T-helper 1 cell treated with Interleukin-12 subunit alpha and Interleukin-12 subunit beta and Interleukin-4 antibody, amounts not matched to agents 30 μg/mL and 1 μg/mL, for 36 hours (primary cell): Measurements from ENCODE around the gene IL10RB.
A peak's percentile ranks its signal among the peaks of the same experiment; 100 is the strongest.
"Not testable (repeated sequence)": the region's sequence is repeated elsewhere in the genome, so short reads cannot be mapped to it uniquely, and the experiment has no call there.

Experiments used
- H3K27ac Mint-ChIP-seq: one replicate; pipeline ENCODE4 v1.8.0; 2021; ENCODE audit warnings: mild to moderate bottlenecking, mixed read lengths
- H3K27me3 Mint-ChIP-seq: one replicate; pipeline ENCODE4 v1.8.0; 2021; ENCODE audit warnings: low read depth, mixed read lengths
- H3K36me3 Mint-ChIP-seq: one replicate; pipeline ENCODE4 v1.8.0; 2021; ENCODE audit warnings: low read depth, mixed read lengths
- H3K4me1 Mint-ChIP-seq: one replicate; pipeline ENCODE4 v1.8.0; 2021; ENCODE audit warnings: low read depth, mixed read lengths
- H3K4me3 Mint-ChIP-seq: one replicate; pipeline ENCODE4 v1.8.0; 2021; ENCODE audit warnings: mild to moderate bottlenecking, moderate library complexity, mixed read lengths
- H3K9me3 Mint-ChIP-seq: one replicate; pipeline ENCODE4 v1.8.0; 2021; ENCODE audit warnings: mixed read lengths

Gene IL10RB

DNA sequence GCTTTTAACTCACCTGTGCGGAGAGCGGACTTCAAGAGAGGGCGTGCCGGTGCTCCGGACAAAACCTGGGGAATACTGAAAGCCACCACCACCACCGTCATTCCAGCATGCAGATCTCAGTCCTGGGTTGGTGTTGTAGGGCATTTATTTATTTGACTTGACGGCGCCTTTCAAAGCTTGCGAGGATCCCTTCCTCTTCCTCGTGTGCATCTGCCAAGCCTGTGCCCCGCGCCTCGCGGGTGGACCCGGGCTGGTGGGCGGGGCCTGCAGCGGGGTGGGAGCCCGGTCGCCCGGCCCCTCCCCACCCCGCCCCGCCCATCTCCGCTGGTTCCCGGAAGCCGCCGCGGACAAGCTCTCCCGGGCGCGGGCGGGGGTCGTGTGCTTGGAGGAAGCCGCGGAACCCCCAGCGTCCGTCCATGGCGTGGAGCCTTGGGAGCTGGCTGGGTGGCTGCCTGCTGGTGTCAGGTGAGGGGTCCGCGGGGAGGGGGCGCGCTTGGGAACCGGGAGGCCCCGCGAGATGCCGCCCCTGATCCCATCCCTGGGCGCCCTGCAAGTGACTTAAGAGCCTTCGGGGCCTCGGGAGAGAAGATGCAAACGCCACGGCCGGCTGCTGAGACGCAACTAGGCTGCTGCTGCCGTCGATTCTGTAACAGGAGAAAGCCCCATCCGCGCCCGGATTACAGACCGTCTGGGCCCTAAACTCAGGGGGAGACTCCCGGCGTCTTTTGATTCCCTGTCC is at the start of gene IL10RB:
IL10RB (plus strand) TSS at position 318 of the 739 bp plus-strand sequence; CDS start at position 417, 99 bp downstream.
- peaks cover 43% of the 10 kb centered on the region for H3K36me3 Mint-ChIP-seq

DNA sequence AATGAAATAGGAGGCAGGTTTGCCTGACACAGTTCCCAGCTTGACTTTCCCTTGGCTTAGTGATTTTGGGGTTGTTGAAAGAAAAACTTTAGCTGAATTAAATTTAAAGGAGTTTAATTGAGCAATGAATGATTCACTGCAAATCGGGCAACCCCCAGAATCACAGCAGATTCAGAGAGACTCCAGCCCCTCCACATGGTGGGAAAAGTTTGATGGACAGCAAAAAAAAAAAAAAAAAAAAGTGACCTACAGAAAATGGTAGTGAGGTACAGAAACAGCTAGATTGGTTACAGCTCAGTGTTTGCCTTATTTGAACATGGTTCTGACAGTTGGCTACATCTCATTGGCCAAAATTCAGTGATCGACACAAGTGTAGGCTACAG is 49.0 kb upstream of the IL10RB start:
- Mint-ChIP-seq H3K9me3 (peaks cover 21% of the 10 kb centered on the region), H3K27ac (no peak overlapping the region)

More for the DNA sequence above, at the start of gene IL10RB:
- Mint-ChIP-seq H3K9me3 (no peaks in the 10 kb centered on the region), H3K27me3 (no peaks in the 10 kb centered on the region), H3K4me3 (peak within 1 kb of the TSS; percentile 95), H3K4me1 (peaks cover 42% of the 10 kb centered on the region), H3K27ac (peak within 1 kb of the TSS; percentile 80)

DNA sequence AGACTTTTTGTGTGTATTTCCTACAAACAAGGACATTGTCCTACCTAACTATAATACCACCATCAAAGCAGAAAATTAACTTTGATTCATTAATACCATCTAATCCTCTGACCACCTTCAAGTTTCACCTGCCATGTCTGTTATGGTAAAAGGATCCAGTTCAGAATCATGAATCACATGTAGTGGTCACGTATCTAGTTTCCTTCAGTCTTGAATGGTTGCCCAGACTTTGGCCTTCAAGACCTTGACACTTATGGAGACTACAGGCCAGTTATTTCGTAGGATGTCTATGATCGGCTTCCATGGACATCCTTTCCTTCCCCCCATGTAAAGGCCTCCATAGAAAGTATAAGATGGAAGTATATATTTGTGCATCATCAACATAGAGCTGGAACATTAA is 46.9 kb upstream of the IL10RB start:
- H3K36me3 Mint-ChIP-seq: peaks cover 18% of the 10 kb centered on the region
- no peak overlapping the region for H3K27ac Mint-ChIP-seq
- H3K27me3 Mint-ChIP-seq: peaks cover 6% of the 10 kb centered on the region
- peaks cover 39% of the 10 kb centered on the region for H3K4me1 Mint-ChIP-seq
- peaks cover 18% of the 10 kb centered on the region for H3K9me3 Mint-ChIP-seq
- no peak overlapping the region for H3K4me3 Mint-ChIP-seq

More for the DNA sequence above, 49.0 kb upstream of the IL10RB start:
- H3K27me3 Mint-ChIP-seq: no peaks in the 10 kb centered on the region
- H3K4me1 Mint-ChIP-seq: peaks cover 58% of the 10 kb centered on the region
- peaks cover 26% of the 10 kb centered on the region for H3K36me3 Mint-ChIP-seq
- no peak overlapping the region for H3K4me3 Mint-ChIP-seq

DNA sequence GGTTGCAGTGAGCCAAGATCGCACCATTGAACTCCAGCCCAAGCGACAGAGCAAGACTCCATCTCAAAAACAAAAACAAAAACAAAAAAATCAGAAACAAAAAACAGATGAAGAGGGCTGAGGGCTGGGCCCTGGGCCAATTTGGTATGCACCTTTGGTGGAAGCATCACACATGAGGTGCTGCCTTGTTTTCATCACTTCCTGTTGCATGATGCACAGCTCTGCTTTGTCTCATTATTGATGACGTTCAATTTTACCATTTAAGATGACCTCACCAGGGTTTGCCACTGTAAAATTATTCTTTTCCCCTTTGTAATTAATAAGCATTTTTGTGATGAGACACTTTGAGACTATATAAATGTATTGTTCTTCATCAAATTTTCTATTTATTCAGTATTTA is 46.2 kb upstream of the IL10RB start:
- Mint-ChIP-seq H3K27ac (no peak overlapping the region), H3K4me1 (peaks cover 36% of the 10 kb centered on the region), H3K4me3 (no peak overlapping the region), H3K36me3 (peaks cover 15% of the 10 kb centered on the region), H3K27me3 (peaks cover 8% of the 10 kb centered on the region), H3K9me3 (peaks cover 18% of the 10 kb centered on the region)

DNA sequence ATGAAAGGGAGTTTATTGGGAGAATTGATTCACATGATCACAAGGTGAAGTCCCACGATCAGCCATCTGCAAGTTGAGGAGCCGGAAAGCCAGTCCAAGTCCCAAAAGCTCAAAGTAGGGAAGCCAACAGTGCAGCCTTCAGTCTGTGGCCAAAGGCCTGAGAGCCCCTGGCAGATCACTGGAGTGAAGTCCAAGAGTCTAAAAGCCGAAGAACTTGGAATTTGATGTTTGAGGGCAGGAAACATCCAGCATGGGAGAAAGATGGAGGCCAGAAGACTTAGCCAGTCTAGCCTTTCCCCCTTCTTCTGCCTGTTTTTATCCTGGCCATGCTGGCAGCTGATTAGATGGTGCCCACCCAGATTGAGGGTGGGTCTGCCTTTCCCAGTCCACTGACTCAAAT is 40.8 kb upstream of the IL10RB start:
- Mint-ChIP-seq H3K27me3 (peaks cover 11% of the 10 kb centered on the region), H3K9me3 (peaks cover 14% of the 10 kb centered on the region), H3K4me1 (peaks cover 19% of the 10 kb centered on the region)
- not testable (repeated sequence) for H3K36me3 Mint-ChIP-seq, H3K27ac Mint-ChIP-seq, H3K4me3 Mint-ChIP-seq

DNA sequence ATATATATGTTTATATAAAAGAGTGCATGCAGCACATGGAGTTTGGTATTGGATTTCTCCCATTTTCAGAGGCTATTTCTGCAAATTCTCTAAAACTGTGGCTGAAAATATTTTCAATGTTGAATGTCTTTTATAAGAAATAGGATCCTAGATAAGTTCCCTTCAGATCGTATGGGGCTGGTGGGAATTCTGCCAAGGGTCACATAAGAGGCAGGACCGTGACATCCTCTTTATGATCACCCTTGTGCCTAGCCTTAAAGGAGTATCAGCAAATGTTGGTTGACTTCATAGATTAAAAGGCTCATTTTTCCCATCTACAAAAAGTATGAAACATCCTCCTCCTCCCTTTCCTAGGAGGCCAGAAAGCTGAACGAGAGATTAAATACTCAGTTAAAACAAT is 37.7 kb upstream of the IL10RB start:
- Mint-ChIP-seq H3K36me3 (peaks cover 15% of the 10 kb centered on the region), H3K9me3 (no peaks in the 10 kb centered on the region), H3K4me1 (peaks cover 33% of the 10 kb centered on the region), H3K4me3 (no peak overlapping the region), H3K27me3 (peaks cover 11% of the 10 kb centered on the region), H3K27ac (no peak overlapping the region)

DNA sequence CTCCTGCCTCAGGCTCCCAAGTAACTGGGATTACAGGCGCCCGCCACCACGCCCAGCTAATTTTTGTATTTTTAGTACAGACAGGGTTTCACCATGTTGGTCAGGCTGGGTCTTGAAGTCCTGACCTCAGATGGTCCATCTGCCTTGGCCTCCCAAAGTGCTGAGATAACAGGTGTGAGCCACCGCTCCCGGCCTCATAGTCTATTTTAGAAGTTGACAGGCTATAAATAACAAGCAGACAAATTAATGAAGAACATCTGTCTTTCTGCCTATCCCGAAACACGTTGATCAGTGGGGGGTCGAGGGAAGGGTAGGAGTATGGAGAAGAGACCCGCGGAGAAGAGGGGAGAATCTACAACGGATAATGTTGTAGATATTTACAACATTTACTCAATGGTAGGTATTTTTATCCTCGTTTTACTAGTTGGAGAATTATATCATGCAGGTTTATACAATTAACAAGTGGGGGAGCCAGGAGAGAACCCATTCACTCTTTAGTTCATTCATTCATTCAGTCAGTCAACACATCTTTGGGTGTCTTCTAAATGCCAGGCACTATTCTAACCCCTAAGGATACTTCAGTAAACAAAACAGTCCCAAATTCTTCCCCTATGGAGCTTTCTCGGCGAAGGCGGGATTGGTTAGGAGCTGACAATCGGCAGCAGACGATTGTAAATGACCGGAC is 36.9 kb upstream of the IL10RB start:
- H3K36me3 Mint-ChIP-seq: peaks cover 19% of the 10 kb centered on the region
- peak overlapping the region; percentile 74 for H3K4me3 Mint-ChIP-seq
- H3K9me3 Mint-ChIP-seq: no peaks in the 10 kb centered on the region
- H3K27ac Mint-ChIP-seq: peak overlapping the region; percentile 62
- peaks cover 37% of the 10 kb centered on the region for H3K4me1 Mint-ChIP-seq
- peaks cover 6% of the 10 kb centered on the region for H3K27me3 Mint-ChIP-seq

DNA sequence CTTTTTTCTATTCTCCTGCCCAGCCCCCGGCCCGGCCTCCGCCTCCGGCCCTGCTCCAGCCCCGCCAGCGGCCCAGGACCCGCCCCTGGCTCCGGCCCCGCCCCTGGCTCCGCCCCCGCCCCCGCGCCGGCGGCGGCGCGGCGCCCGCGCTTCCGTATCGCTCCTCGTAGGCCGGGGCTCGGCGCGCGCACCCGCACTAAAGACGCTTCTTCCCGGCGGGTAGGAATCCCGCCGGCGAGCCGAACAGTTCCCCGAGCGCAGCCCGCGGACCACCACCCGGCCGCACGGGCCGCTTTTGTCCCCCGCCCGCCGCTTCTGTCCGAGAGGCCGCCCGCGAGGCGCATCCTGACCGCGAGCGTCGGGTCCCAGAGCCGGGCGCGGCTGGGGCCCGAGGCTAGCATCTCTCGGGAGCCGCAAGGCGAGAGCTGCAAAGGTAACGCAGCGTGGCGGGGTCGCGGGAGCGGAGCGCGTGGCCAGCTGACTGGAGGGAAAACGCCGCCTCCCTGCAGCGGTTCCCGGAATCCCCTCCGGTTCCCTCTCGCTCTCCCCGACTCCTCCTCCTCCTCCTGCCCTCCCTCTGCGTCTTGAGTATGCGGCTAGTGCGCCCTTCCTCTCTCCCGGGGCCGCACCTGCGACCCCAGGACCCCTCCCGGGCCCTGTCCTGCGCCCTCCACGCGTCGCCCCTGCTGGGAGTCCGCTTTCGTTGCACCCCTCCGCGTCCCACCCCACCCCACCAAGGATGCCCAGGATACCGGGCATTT is 36.2 kb upstream of the IL10RB start, which contains the start of gene IFNAR2:
IFNAR2 (plus strand) TSS at position 155 of the 761 bp plus-strand sequence. CDS start 11,985 bp downstream, outside the sequence.
- no peaks in the 10 kb centered on the region for H3K9me3 Mint-ChIP-seq
- H3K27ac Mint-ChIP-seq: peak within 1 kb of the TSS; percentile 85
- H3K36me3 Mint-ChIP-seq: peaks cover 25% of the 10 kb centered on the region
- H3K27me3 Mint-ChIP-seq: peaks cover 3% of the 10 kb centered on the region
- H3K4me3 Mint-ChIP-seq: peak within 1 kb of the TSS; percentile 94
- H3K4me1 Mint-ChIP-seq: peaks cover 43% of the 10 kb centered on the region

DNA sequence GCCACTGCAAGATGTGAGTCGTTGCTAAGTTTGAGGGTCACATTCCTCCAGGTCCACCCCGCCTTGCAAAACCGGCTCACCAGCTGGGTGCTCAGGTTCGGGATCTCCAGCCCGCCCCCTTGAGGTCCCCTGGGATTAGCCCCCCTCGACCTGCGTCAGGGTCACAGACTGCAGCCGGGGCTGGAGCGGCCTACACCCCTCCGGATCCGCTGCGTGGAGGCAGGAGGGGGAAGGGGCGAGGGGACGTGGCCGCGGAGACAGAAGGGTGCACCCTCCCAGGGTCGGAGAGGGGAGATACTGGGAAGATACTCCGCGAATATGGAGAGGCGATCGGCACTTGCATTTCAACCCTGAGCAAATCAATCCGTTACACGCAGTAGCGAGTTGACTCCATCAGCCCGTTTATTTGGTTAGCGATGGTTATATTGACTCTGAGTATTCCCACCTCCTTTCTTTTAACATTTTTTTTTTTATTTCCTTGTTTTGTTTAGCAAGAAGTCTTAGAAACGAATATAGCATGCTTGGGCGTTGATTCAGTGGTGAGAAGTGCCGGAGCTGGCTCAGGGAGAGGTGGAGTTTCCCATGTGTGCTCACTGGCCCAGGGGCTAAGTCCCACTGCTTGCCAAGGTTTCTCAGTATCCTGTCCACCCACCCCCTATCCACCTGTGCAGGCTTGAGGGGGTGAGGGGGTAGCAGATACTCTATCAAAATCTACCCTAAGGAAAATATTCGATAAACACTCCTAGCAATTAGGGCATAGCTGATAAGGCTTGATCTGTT is 35.4 kb upstream of the IL10RB start:
- peak overlapping the region; percentile 94 for H3K4me3 Mint-ChIP-seq
- peak overlapping the region; percentile 85 for H3K27ac Mint-ChIP-seq
- no peaks in the 10 kb centered on the region for H3K9me3 Mint-ChIP-seq
- H3K27me3 Mint-ChIP-seq: peaks cover 3% of the 10 kb centered on the region
- H3K36me3 Mint-ChIP-seq: peaks cover 25% of the 10 kb centered on the region
- peaks cover 43% of the 10 kb centered on the region for H3K4me1 Mint-ChIP-seq

DNA sequence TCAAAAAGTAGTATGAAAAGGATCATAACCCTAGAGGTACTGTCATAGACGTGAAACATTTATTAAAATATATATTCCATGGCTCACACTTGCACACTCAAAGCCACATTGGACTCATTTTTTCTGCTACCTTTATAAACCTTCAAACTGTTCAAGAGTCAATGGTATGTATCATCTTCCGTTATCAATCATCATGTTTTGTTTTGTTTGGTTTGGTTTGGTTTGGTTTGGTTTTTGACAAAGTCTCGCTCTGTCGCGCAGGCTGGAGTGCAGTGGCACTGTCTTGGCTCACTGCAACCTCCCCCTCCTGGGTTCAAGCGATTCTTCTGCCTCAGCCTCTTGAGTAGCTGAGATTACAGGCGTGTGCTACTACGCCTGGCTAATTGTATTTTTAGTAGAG is 34.6 kb upstream of the IL10RB start:
- Mint-ChIP-seq H3K4me1 (peaks cover 47% of the 10 kb centered on the region), H3K36me3 (peaks cover 27% of the 10 kb centered on the region)

DNA sequence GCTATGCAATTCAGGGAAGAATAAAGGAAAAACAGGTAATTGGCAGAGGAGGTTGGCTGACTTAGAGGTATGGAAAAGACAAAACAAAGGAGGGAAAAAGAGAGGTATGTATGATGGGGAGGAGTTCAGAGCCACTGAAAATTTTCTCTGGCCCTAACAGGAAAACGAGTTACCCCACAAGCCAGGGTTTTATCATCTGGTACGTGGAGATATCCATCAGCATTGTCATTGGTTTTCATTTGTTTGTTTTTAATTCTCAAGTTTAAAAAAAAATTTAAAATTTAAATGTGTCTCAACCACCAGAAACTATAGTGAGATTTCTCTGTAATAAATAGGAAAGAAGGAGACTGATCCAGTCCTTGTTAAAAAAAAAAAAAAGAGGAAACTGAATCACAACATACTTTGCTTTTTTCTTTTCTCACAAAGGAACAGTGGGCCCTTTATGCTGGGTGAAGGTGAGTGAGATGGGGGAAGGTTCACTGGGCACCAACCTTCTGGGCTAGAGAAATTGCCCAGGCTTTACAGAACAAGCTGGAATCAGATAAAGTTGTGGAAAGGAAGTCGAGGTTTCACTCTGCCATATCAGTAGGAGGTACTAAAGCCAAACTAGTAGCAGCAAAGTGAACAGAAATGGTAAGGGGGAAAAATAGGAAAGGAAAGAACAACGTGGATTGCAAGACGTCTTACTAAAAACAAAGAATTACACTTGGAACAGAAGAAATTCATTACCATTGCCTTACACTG is 33.7 kb upstream of the IL10RB start:
- Mint-ChIP-seq H3K36me3 (peaks cover 31% of the 10 kb centered on the region), H3K9me3 (no peaks in the 10 kb centered on the region), H3K4me1 (peaks cover 49% of the 10 kb centered on the region), H3K27ac (peak overlapping the region; percentile 85), H3K27me3 (peaks cover under 1% of the 10 kb centered on the region), H3K4me3 (peak overlapping the region; percentile 94)

More for the DNA sequence above, 34.6 kb upstream of the IL10RB start:
- peaks cover 3% of the 10 kb centered on the region for H3K27me3 Mint-ChIP-seq
- H3K27ac Mint-ChIP-seq: peak overlapping the region; percentile 85
- H3K4me3 Mint-ChIP-seq: peak overlapping the region; percentile 94
- H3K9me3 Mint-ChIP-seq: no peaks in the 10 kb centered on the region

DNA sequence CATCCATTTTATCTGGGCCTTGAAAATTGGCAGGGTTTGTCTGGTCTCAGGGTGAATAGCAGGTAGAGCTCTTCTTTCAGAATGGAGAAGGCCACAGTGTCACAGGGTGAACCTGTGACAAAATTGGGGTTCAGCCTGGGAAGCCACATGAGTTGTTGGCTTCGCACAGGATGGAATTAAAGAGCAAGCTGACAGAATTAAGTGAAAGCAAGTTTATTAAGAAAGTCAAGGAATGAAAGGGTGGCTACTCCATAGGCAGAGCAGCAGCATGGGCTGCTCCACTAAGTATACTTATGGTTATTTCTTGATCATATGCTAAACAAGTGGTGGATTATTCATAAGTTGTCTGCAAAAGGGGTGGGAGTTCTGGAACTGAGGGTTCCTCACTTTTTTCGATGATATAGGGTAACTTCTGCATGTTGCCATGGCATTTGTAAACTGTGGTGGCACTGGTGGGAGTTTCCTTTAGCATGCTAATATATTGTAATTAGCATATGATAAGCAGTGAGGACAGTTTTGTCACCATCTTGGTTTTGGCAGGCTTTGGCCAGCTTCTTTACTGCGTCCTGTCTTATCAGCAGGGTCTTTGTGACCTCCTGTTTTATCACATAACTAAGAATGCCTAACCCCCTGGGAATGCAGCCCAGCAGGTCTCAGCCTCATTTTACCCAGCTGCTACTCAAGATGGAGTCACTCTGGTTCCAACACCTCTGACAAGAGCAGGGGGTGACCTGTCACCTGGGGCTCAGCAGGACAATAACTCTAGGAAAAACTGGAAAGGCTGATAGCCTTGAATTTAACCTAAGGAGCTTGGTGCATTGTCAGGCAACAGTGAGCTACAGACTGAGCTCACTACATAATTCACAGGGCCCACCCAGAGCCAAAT is 31.3 kb upstream of the IL10RB start:
- Mint-ChIP-seq H3K4me3 (no peak overlapping the region), H3K36me3 (peaks cover 31% of the 10 kb centered on the region)

More for the DNA sequence above, 31.3 kb upstream of the IL10RB start:
- peaks cover 55% of the 10 kb centered on the region for H3K4me1 Mint-ChIP-seq
- no peaks in the 10 kb centered on the region for H3K9me3 Mint-ChIP-seq
- H3K27me3 Mint-ChIP-seq: no peaks in the 10 kb centered on the region
- no peak overlapping the region for H3K27ac Mint-ChIP-seq
